ENCODE data around the gene DMAC1. TPM values are rescaled to one million over a fixed set of nuclear protein-coding genes. Genes with fewer than 3 reads are reported as not detected.
A peak's percentile ranks its signal among the peaks of the same experiment; 100 is the strongest.

Gene DMAC1
- total and polyA plus RNA-seq, 2 donors (not counting 1 experiment from before 2014, with no cell fraction given), result 9.8 to 25.7 TPM

DNA sequence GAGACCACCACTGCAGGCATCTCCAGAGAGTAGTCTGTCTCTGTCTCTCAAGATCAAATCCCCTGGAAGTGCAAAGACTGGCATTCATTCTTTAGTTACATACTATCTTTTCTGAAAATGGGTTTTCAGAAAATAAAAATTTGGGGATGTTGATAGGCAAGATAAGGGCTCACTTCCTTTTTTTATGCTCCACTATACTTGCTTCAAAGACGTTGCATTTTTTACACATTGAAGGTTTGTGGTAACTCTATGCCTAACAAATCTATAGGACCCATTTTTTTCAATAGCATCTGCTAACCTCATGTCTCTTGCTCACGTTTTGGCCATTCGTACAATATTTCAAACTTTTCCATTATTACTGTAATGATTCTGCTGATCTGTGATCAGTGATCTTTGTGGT, 37.0 kb downstream of the DMAC1 start:
- no peak for DNase-seq
- H3K27me3 ChIP-seq (replicated peaks in 1 of 4; ENCODE audit: control extremely low read depth in 1 of 4, control insufficient read depth in 3 of 4, insufficient read depth in 4 of 4, low read length in 3 of 4), result no peaks in the 10 kb centered on the region
- intact Hi-C loops (cut with micrococcal nuclease), result no loop called here
- peaks cover 0 to 7% (median 2%) of the 10 kb centered on the region in 3 donors for H3K9me3 ChIP-seq (ENCODE audit: control extremely low read depth in 1 of 3, control insufficient read depth in 2 of 3, insufficient read depth in 1 of 3, low read length in 2 of 3)
- peak overlapping the region; percentile 29 for H2AFZ ChIP-seq (ENCODE audit: insufficient read depth, low read depth, low read length, poor library complexity, severe bottlenecking)
- H3K9me3 Mint-ChIP-seq (ENCODE audit: insufficient read depth), result peaks cover 4% of the 10 kb centered on the region
- no peaks in the 10 kb centered on the region for H4K20me1 ChIP-seq (ENCODE audit: control insufficient read depth, insufficient read depth, low read length, poor library complexity, severe bottlenecking)
- H3K4me1 ChIP-seq (ENCODE audit: control insufficient read depth in 2 of 2, insufficient read depth in 2 of 2, low read length in 2 of 2), result peaks cover 4 to 6% of the 10 kb centered on the region in 2 donors
- H3K4me3 ChIP-seq (ENCODE audit: control extremely low read depth in 1 of 5, extremely low read depth in 1 of 5, insufficient read depth in 1 of 5, low read depth in 2 of 5, low read length in 4 of 5), result no peak overlapping the region
- no peaks in the 10 kb centered on the region for H3K27me3 Mint-ChIP-seq
- TF ChIP-seq, protein P1, sequence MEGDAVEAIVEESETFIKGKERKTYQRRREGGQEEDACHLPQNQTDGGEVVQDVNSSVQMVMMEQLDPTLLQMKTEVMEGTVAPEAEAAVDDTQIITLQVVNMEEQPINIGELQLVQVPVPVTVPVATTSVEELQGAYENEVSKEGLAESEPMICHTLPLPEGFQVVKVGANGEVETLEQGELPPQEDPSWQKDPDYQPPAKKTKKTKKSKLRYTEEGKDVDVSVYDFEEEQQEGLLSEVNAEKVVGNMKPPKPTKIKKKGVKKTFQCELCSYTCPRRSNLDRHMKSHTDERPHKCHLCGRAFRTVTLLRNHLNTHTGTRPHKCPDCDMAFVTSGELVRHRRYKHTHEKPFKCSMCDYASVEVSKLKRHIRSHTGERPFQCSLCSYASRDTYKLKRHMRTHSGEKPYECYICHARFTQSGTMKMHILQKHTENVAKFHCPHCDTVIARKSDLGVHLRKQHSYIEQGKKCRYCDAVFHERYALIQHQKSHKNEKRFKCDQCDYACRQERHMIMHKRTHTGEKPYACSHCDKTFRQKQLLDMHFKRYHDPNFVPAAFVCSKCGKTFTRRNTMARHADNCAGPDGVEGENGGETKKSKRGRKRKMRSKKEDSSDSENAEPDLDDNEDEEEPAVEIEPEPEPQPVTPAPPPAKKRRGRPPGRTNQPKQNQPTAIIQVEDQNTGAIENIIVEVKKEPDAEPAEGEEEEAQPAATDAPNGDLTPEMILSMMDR (IDR thresholded peaks at IDR 0.05), result no peak
- TF ChIP-seq EZH2 (IDR thresholded peaks at IDR 0.05; ENCODE audit: borderline replicate concordance, insufficient read depth, low read depth, low read length, poor library complexity, severe bottlenecking), result no peak
- H3K4me2 ChIP-seq (replicated peaks; ENCODE audit: low read depth, low read length, poor library complexity, severe bottlenecking), result no peak overlapping the region
- no peak overlapping the region for H3K27ac Mint-ChIP-seq
- no peaks in the 10 kb centered on the region for H3K79me2 ChIP-seq (ENCODE audit: control insufficient read depth, insufficient read depth, low read length)
- H3K4me3 Mint-ChIP-seq, result no peak overlapping the region
- no peak overlapping the region for H3K27ac ChIP-seq (ENCODE audit: low read length in 2 of 2)
- H3K36me3 ChIP-seq (replicated peaks in 1 of 2; ENCODE audit: control extremely low read depth in 1 of 2, control insufficient read depth in 1 of 2, extremely low read depth in 1 of 2, insufficient read depth in 2 of 2, low read length in 1 of 2), result no peaks in the 10 kb centered on the region
- ChIA-PET CTCF (no interaction called here), POLR2A (no interaction called here)
- no peak for ATAC-seq (ENCODE audit: low read depth)
- H3K9ac ChIP-seq (ENCODE audit: low read length), result no peak overlapping the region
- peaks cover 6% of the 10 kb centered on the region for H3K4me1 Mint-ChIP-seq
- WGBS (ENCODE audit: insufficient coverage), result no CpG with 5 or more reads among the region's 3 CpGs

DNA sequence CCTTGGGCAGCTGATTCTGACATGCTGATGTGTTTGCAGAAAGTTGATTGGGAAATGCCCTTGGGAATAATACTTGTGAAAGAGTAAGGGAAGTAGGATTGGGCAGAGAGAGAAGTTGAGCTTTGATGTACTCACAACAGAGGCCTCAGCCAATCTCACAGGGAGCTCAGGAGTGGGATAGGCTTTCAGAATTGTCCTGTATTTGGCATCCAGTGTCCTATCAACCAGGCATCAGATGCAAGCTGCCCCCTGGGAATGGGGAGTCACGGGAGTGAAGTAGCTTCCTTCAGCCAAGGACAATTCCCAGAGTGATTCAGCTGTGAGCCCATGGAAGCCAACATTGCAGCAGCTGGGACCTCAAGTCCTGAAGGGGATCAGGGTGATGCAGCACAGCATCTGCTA, 39.6 kb downstream of the DMAC1 start:
- no peaks in the 10 kb centered on the region for H3K27me3 ChIP-seq (replicated peaks in 1 of 4; ENCODE audit: control extremely low read depth in 1 of 4, control insufficient read depth in 3 of 4, insufficient read depth in 4 of 4, low read length in 3 of 4)
- DNase-seq, result no peak

More for the DNA sequence above, 39.6 kb downstream of the DMAC1 start:
- H3K4me2 ChIP-seq (replicated peaks; ENCODE audit: low read depth, low read length, poor library complexity, severe bottlenecking), result no peak overlapping the region
- no peaks in the 10 kb centered on the region for H3K79me2 ChIP-seq (ENCODE audit: control insufficient read depth, insufficient read depth, low read length)
- Mint-ChIP-seq H3K4me3 (no peak overlapping the region), H3K27me3 (no peaks in the 10 kb centered on the region), H3K4me1 (peaks cover 6% of the 10 kb centered on the region), H3K27ac (no peak overlapping the region), H3K9me3 (ENCODE audit: insufficient read depth) (peaks cover 3% of the 10 kb centered on the region)
- no peak overlapping the region for H3K9ac ChIP-seq (ENCODE audit: low read length)
- H3K4me3 ChIP-seq (ENCODE audit: control extremely low read depth in 1 of 5, extremely low read depth in 1 of 5, insufficient read depth in 1 of 5, low read depth in 2 of 5, low read length in 4 of 5), result no peak overlapping the region
- ChIA-PET CTCF (no interaction called here), POLR2A (no interaction called here)
- intact Hi-C loops (cut with micrococcal nuclease), result no loop called here
- H2AFZ ChIP-seq (ENCODE audit: insufficient read depth, low read depth, low read length, poor library complexity, severe bottlenecking), result no peak overlapping the region
- ATAC-seq (ENCODE audit: low read depth), result no peak
- no peaks in the 10 kb centered on the region for H3K36me3 ChIP-seq (replicated peaks in 1 of 2; ENCODE audit: control extremely low read depth in 1 of 2, control insufficient read depth in 1 of 2, extremely low read depth in 1 of 2, insufficient read depth in 2 of 2, low read length in 1 of 2)
- peaks cover 0 to 2% (median 0%) of the 10 kb centered on the region in 3 donors for H3K9me3 ChIP-seq (ENCODE audit: control extremely low read depth in 1 of 3, control insufficient read depth in 2 of 3, insufficient read depth in 1 of 3, low read length in 2 of 3)
- H3K27ac ChIP-seq (ENCODE audit: low read length in 2 of 2), result no peak overlapping the region
- 100% methylated on average over 1 of the region's 1 CpG for WGBS (ENCODE audit: insufficient coverage)
- no peak for TF ChIP-seq EZH2 (IDR thresholded peaks at IDR 0.05; ENCODE audit: borderline replicate concordance, insufficient read depth, low read depth, low read length, poor library complexity, severe bottlenecking)
- TF ChIP-seq, protein P1 (IDR thresholded peaks at IDR 0.05), result no peak
- H4K20me1 ChIP-seq (ENCODE audit: control insufficient read depth, insufficient read depth, low read length, poor library complexity, severe bottlenecking), result no peaks in the 10 kb centered on the region
- peaks cover 4 to 6% of the 10 kb centered on the region in 2 donors for H3K4me1 ChIP-seq (ENCODE audit: control insufficient read depth in 2 of 2, insufficient read depth in 2 of 2, low read length in 2 of 2)

Measured in B cell (primary cell).